Hematopoietic multipotent progenitor cell (in vitro differentiated cells): Measurements from ENCODE around the gene STARD9. TPM values are rescaled to one million over a fixed set of nuclear protein-coding genes. Genes with fewer than 3 reads are reported as not detected.
A peak's percentile ranks its signal among the peaks of the same experiment; 100 is the strongest.

ENCODE experiments used
- DNase-seq, 3 donors: peaks; one replicate each; pipeline ENCODE4 v3.0.0-alpha.2; 2011 to 2015; ENCODE audit warnings: low read depth in 2 of 3, low spot score in 2 of 3
- total RNA-seq: library from RNA; depleted of rRNA; stranded (reverse); fragments of >200 nt; gene quantifications from one replicate; pipeline ENCODE4 v1.2.3, GENCODE V29; 2012

The STARD9 gene
- total RNA-seq, 1 donor, result 35.5 TPM

- DNase-seq, result no peak
Measured at GRCh38 chr15:42692536-42692935, 117.1 kb downstream of the STARD9 start.

- no peak for DNase-seq
Measured at GRCh38 chr15:42692997-42693396, 117.6 kb downstream of the STARD9 start.

- DNase-seq, result no peak
Measured at GRCh38 chr15:42693496-42693895, 118.1 kb downstream of the STARD9 start.

GRCh38 chr15:42693942-42694341 is 118.5 kb downstream of the STARD9 start:
- DNase-seq, result no peak

GRCh38 chr15:42694398-42694797 is 119.0 kb downstream of the STARD9 start:
- no peak for DNase-seq

GRCh38 chr15:42695527-42696071 is 120.2 kb downstream of the STARD9 start:
- no peak for DNase-seq

GRCh38 chr15:42696626-42697025 is 121.2 kb downstream of the STARD9 start:
- no peak for DNase-seq

GRCh38 chr15:42704492-42704926 is 129.1 kb downstream of the STARD9 start:
- peak; percentile 33 to 75 (median 54) for DNase-seq

- DNase-seq, result no peak
Measured at GRCh38 chr15:42705336-42705735, 129.9 kb downstream of the STARD9 start.

GRCh38 chr15:42707068-42707467 is 131.7 kb downstream of the STARD9 start:
- DNase-seq, result no peak

GRCh38 chr15:42707873-42708544 is 132.6 kb downstream of the STARD9 start:
- DNase-seq, result peak in 1 of 3 donors; percentile 19

GRCh38 chr15:42710662-42711061 is 135.3 kb downstream of the STARD9 start:
- DNase-seq, result no peak

GRCh38 chr15:42711746-42712145 is 136.3 kb downstream of the STARD9 start:
- no peak for DNase-seq

- no peak for DNase-seq
Measured at GRCh38 chr15:42712584-42712983, 137.2 kb downstream of the STARD9 start.

- DNase-seq, result no peak
Measured at GRCh38 chr15:42716125-42716524, 140.7 kb downstream of the STARD9 start.

GRCh38 chr15:42716626-42717025 is 141.2 kb downstream of the STARD9 start:
- DNase-seq, result no peak

- no peak for DNase-seq
Measured at GRCh38 chr15:42719043-42719442, 143.6 kb downstream of the STARD9 start.

- DNase-seq, result no peak
Measured at GRCh38 chr15:42720071-42720470, 144.7 kb downstream of the STARD9 start.

GRCh38 chr15:42721016-42721415 is 145.6 kb downstream of the STARD9 start:
- DNase-seq, result no peak

- DNase-seq, result no peak
Measured at GRCh38 chr15:42721916-42722315, 146.5 kb downstream of the STARD9 start.

GRCh38 chr15:42723068-42723467 is 147.7 kb downstream of the STARD9 start:
- peak in 1 of 3 donors; percentile 4 for DNase-seq

GRCh38 chr15:42724276-42724675 is 148.9 kb downstream of the STARD9 start:
- DNase-seq, result no peak
